Testis (tissue), 3 donors: ENCODE measurements around the gene SPINK4. TPM values are rescaled to one million over a fixed set of nuclear protein-coding genes. Genes with fewer than 3 reads are reported as not detected.

Source experiments
- DNase-seq: peaks from one replicate; pipeline ENCODE4 v3.0.0-alpha.2; 2019
- H3K27ac ChIP-seq, 2 donors: fragments of 200-600 bp; sonication (generic); one replicate each; pipeline ENCODE4 v1.5.1; 2019
- H3K27me3 ChIP-seq: fragments of 200-600 bp; sonication (generic); one replicate; pipeline ENCODE4 v1.5.1; 2019
- H3K36me3 ChIP-seq: fragments of 200-600 bp; sonication (generic); one replicate; pipeline ENCODE4 v1.5.1; 2017; ENCODE audit warnings: low read depth; ENCODE audit errors: missing control alignments
- H3K4me1 ChIP-seq: fragments of 200-600 bp; sonication (generic); one replicate; pipeline ENCODE4 v1.5.1; 2019
- H3K4me3 ChIP-seq, 2 donors: fragments of 200-600 bp; sonication (generic); one replicate each; pipeline ENCODE4 v1.5.1; 2017 to 2019
- H3K9me3 ChIP-seq: fragments of 200-600 bp; sonication (generic); one replicate; pipeline ENCODE4 v1.5.1; 2017
- CTCF ChIP-seq, 3 experiments: fragments of 450-650 bp in 2 of 3; fragments of 200-600 bp in 1 of 3; sonication (generic) in 1 of 3; IDR thresholded peaks; one replicate each; pipeline ENCODE4 v1.5.1; 2016 to 2019; ENCODE audit warnings: antibody characterized with exemption in 3 of 3, mild to moderate bottlenecking in 2 of 3, moderate library complexity in 1 of 3
- POLR2A ChIP-seq: fragments of 450-650 bp; IDR thresholded peaks from one replicate; pipeline ENCODE4 v1.6.1; 2017; ENCODE audit warnings: antibody characterized with exemption, mild to moderate bottlenecking, moderate library complexity
- WGBS, 2 donors: methylation state at CpG; one replicate each; pipeline ENCODE4 v1.1.5; 2018; 5-methylcytosine and 5-hydroxymethylcytosine counted together
- intact Hi-C: fragments of 100-400 bp; cut with DNase I; formaldehyde crosslinking; loops from one replicate; pipeline ENCODE4 v1.15.1; 2023; ENCODE audit warnings: low total_unique reads
- polyA plus RNA-seq: library from polyadenylated mRNA; stranded (reverse); fragments of 350-450 nt; fragmentation: Illumina TruSeq; extraction: RNeasy Lipid Tissue Mini Kit (QIAGEN cat#74804); gene quantifications from one replicate; pipeline ENCODE4 v1.2.3, GENCODE V29; 2014; ENCODE audit warnings: low read depth, low replicate concordance; ENCODE audit not compliant: insufficient read depth
- total RNA-seq, 2 donors: library from RNA; depleted of rRNA; stranded (reverse); fragments of >200 nt; gene quantifications; one replicate each; pipeline ENCODE4 v1.2.3, GENCODE V29; 2016

The SPINK4 gene
- total and polyA plus RNA-seq, 3 donors from 2014 or later, result not detected

DNA sequence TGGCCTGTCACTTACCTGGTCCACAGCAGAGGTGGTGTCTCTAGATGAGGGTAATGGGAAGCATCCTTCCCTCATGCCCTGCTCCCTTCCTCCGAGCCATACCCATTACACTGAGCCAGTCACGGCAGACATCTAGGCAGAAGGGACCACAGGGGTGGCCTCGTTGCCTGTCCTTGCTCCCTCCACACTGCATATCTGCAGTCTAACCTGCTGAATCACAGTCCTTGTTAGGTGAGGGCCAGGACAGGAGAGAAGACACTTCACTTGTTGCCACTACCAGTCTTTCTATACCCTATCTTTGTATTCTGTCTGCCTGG lies 18.4 kb upstream of the SPINK4 start:
- no peak for DNase-seq
- Histone ChIP-seq H3K27ac (no peak overlapping the region), H3K27me3 (no peaks in the 10 kb centered on the region), H3K4me3 (no peak overlapping the region), H3K36me3 (no peaks in the 10 kb centered on the region), H3K9me3 (no peaks in the 10 kb centered on the region), H3K4me1 (peaks cover 7% of the 10 kb centered on the region)
- intact Hi-C loops, result no loop called here
- 92 to 97% methylated on average over 3 of the region's 3 CpGs for WGBS, 2 donors
- TF ChIP-seq CTCF (IDR thresholded peaks at IDR 0.05) (no peak), POLR2A (no peak)

DNA sequence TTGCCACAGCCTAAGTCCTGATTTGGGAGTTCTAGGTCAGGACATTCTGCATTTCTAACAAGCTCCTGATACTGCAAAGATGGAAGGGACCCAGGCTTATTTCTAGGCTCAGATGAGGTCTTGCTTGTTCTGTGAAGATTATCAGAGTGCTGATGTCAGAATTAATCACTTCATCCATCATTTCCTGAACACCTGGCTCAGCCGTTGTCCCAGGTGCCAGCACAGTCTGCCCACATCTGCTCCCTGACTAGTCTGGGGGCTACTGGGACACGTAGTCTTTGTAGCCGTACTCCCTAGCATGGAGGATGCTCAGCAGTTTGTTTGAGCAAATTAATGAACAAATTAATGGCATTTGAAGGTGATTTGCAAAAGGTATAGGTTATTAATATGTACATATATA lies 17.9 kb upstream of the SPINK4 start:
- Histone ChIP-seq H3K4me3 (no peak overlapping the region), H3K27me3 (no peaks in the 10 kb centered on the region), H3K4me1 (peaks cover 7% of the 10 kb centered on the region), H3K36me3 (no peaks in the 10 kb centered on the region), H3K27ac (no peak overlapping the region), H3K9me3 (no peaks in the 10 kb centered on the region)
- intact Hi-C loops, result no loop called here
- TF ChIP-seq POLR2A, result no peak
- no peak for TF ChIP-seq CTCF (IDR thresholded peaks at IDR 0.05)
- no peak for DNase-seq
- 81 to 88% methylated on average over 3 of the region's 3 CpGs for WGBS, 2 donors

DNA sequence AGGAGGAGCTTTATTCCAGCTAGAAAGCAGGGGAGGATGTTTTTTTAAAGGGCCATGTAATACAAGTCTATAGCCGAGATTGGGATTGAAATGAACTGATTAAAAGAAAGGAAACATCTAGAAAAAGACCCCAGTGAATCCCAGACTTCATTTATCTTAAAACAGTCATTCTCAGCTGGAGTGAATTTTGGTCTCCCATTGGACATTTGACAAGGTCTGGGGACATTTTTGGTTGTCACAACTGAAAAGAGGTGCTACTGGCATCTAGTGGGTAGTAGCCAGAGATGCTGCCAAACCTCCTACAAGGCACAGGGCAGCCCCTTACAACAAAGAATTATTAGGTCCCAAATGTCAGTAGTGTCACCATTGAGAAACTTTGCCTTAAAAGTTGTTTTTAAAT lies 16.3 kb upstream of the SPINK4 start:
- Histone ChIP-seq H3K36me3 (no peaks in the 10 kb centered on the region), H3K9me3 (no peaks in the 10 kb centered on the region), H3K27me3 (no peaks in the 10 kb centered on the region), H3K27ac (no peak overlapping the region), H3K4me1 (peaks cover 7% of the 10 kb centered on the region), H3K4me3 (no peak overlapping the region)
- no peak for TF ChIP-seq CTCF (IDR thresholded peaks at IDR 0.05)
- TF ChIP-seq POLR2A, result no peak
- intact Hi-C loops, result no loop called here
- WGBS, 2 donors, result 55 to 64% methylated on average over 1 of the region's 1 CpG
- peak; percentile 25 for DNase-seq

DNA sequence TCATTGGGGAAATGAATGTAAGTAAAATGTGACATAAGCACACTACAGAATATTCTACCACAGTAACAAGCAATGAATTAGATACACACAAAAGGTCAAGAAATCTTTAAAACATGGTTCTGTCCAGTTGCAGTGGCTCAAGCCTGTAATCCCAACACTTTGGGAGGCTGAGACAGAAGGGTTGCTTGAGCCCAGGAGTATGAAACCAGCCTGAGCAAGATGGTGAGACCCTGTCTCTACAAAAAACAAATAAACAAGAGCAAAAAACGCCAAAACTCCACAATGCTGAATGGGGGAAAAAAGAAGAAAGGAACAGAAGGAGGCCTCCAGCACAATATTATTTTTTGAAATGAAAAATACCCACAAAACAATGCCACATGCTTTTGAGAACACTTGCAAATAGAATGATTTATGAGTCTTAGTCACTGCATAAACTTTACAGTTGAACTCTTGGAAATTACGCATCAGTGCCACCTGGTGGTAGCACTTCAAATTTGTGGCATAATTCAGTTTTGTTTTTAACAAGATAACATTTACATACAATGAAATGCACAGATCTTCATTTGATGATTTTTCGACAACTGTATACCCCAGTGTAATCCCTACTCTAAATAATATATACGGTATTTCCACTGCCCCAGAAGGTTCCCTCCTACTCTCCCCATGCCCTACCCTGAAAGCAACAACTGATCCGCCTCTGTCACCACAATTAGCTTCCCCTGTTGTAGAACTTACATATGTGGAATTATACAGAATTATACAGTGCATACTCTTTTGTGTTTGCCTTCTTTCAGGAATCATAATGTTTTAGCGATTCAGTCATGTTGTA lies 14.4 kb upstream of the SPINK4 start:
- 39 to 54% methylated on average over 6 of the region's 6 CpGs for WGBS, 2 donors
- Histone ChIP-seq H3K36me3 (no peaks in the 10 kb centered on the region), H3K27me3 (no peaks in the 10 kb centered on the region), H3K9me3 (no peaks in the 10 kb centered on the region), H3K4me1 (peaks cover 7% of the 10 kb centered on the region), H3K4me3 (no peak overlapping the region), H3K27ac (no peak overlapping the region)
- DNase-seq, result peak; percentile 80
- no peak for TF ChIP-seq POLR2A
- TF ChIP-seq CTCF (IDR thresholded peaks at IDR 0.05), result peak; percentile 82 to 94 (median 93)
- intact Hi-C loops, result loop anchor here (5.0 kb wide), 1 partner anchor 143 kb away; no protein-coding TSS in a partner anchor

DNA sequence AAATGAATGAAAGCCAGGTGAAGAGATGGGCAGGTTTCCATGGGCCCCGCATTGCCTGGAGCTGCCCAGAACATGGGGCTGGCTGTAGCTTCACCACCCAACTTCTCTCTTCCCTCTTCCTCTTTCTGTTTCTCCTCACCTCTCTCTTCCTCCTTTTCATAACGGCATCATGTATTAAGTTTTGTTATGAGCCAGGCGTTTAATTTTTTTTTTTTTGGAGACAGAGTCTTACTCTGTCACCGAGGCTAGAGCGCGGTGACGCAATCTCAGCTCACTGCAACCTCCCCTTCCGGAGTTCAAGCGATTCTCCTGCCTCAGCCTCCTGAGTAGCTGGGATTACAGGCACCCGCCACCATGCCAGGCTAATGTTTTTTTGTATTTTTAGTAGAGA lies 13.0 kb upstream of the SPINK4 start:
- Histone ChIP-seq H3K4me1 (peaks cover 7% of the 10 kb centered on the region), H3K36me3 (no peaks in the 10 kb centered on the region), H3K27me3 (no peaks in the 10 kb centered on the region), H3K4me3 (no peak overlapping the region), H3K27ac (no peak overlapping the region), H3K9me3 (no peaks in the 10 kb centered on the region)
- WGBS, 2 donors, result 83 to 85% methylated on average over 10 of the region's 10 CpGs
- TF ChIP-seq POLR2A (no peak), CTCF (IDR thresholded peaks at IDR 0.05) (no peak)
- no peak for DNase-seq
- intact Hi-C loops, result loop anchor here (5.0 kb wide), 1 partner anchor 145 kb away; no protein-coding TSS in a partner anchor
